PC-3 (cell line): Measurements from ENCODE around the gene SAP30BP. TPM values are rescaled to one million over a fixed set of nuclear protein-coding genes. Genes with fewer than 3 reads are reported as not detected.

Experiments used
- ATAC-seq: fragments of 200-7000 bp; cut with Tn5 transposase; 2 replicates; pipeline ENCODE4 v1.9.1; 2020; ENCODE audit warnings: mild to moderate bottlenecking, moderate library complexity
- BruUV-seq: library from RNA; stranded (reverse); fragments of 400-500 nt; replicated peaks from 2 replicates; lab custom pipeline; 2021; lab: Mats Ljungman, UMichigan
- CTCF ChIA-PET: fragments of 300-600 bp; sonication (Branson Sonifier 250); formaldehyde crosslinking; loops from one replicate; lab custom pipeline; 2022; ENCODE audit warnings: antibody characterized with exemption; lab: Charles Lee
- POLR2A ChIA-PET: fragments of 300-600 bp; sonication (Branson Sonifier 250); formaldehyde crosslinking; loops from one replicate; lab custom pipeline; 2022; ENCODE audit warnings: antibody characterized with exemption; ENCODE audit not compliant: unreplicated experiment; lab: Charles Lee
- DNase-seq: peaks from one replicate; pipeline ENCODE4 v3.0.0-alpha.2; 2015
- H2AFZ ChIP-seq: fragments of 300-600 bp; sonication (generic); 2 replicates; pipeline ENCODE4 v1.6.0; 2016; ENCODE audit warnings: antibody characterized with exemption, low read length
- H3F3A ChIP-seq: fragments of 300-600 bp; sonication (generic); one replicate; pipeline ENCODE4 v1.6.0; 2017; ENCODE audit warnings: antibody characterized with exemption, low read length, control low read depth, mild to moderate bottlenecking; ENCODE audit not compliant: unreplicated experiment
- H3K27ac ChIP-seq: fragments of 300-600 bp; sonication (generic); 2 replicates; pipeline ENCODE4 v1.5.1; 2016; ENCODE audit warnings: mild to moderate bottlenecking, low read length
- H3K27me3 ChIP-seq: fragments of 300-600 bp; sonication (generic); 2 replicates; pipeline ENCODE4 v1.6.1; 2016; ENCODE audit warnings: low read length, mixed read lengths
- H3K36me3 ChIP-seq: fragments of 300-600 bp; sonication (generic); 2 replicates; pipeline ENCODE4 v1.6.1; 2016; ENCODE audit warnings: low read depth, mixed run types, low read length, mixed read lengths
- H3K4me1 ChIP-seq: fragments of 300-600 bp; sonication (generic); 2 replicates; pipeline ENCODE4 v1.5.1; 2016; ENCODE audit warnings: low read length; ENCODE audit not compliant: insufficient read depth
- H3K4me2 ChIP-seq: fragments of 300-600 bp; sonication (generic); 2 replicates; pipeline ENCODE4 v1.6.0; 2016; ENCODE audit warnings: low read length
- H3K4me3 ChIP-seq: fragments of 300-600 bp; sonication (generic); 2 replicates; pipeline ENCODE4 v1.5.1; 2016; ENCODE audit warnings: mild to moderate bottlenecking, low read length, mixed read lengths
- H3K79me2 ChIP-seq: fragments of 300-600 bp; sonication (generic); 2 replicates; pipeline ENCODE4 v1.6.1; 2017; ENCODE audit warnings: low read length, mixed read lengths
- H3K9ac ChIP-seq: fragments of 300-600 bp; sonication (generic); 2 replicates; pipeline ENCODE4 v1.6.0; 2016; ENCODE audit warnings: mild to moderate bottlenecking, low read length
- H3K9me2 ChIP-seq: fragments of 300-600 bp; sonication (generic); replicated peaks from 2 replicates; pipeline ENCODE4 v1.6.1; 2016; ENCODE audit warnings: mixed run types, low read length, mixed read lengths
- H3K9me3 ChIP-seq: fragments of 300-600 bp; sonication (generic); 2 replicates; pipeline ENCODE4 v1.6.1; 2016; ENCODE audit warnings: low read length, mixed read lengths
- H4K20me1 ChIP-seq: fragments of 300-600 bp; sonication (generic); 2 replicates; pipeline ENCODE4 v1.6.1; 2016; ENCODE audit warnings: low read length, mixed read lengths
- CTCF ChIP-seq: fragments of 300-600 bp; sonication (generic); conservative IDR thresholded peaks from 2 replicates; pipeline ENCODE4 v1.5.1; 2017; ENCODE audit warnings: antibody characterized with exemption, low read depth, mild to moderate bottlenecking, low read length
- EZH2 ChIP-seq: fragments of 300-600 bp; sonication (generic); IDR thresholded peaks from one replicate; pipeline ENCODE4 v1.6.1; 2017; ENCODE audit warnings: antibody characterized with exemption, mild to moderate bottlenecking, low read length; ENCODE audit not compliant: unreplicated experiment
- EZH2phosphoT487 ChIP-seq: fragments of 300-600 bp; sonication (generic); IDR thresholded peaks from 2 replicates; pipeline ENCODE4 v1.6.1; 2018; ENCODE audit warnings: mild to moderate bottlenecking, antibody characterized with exemption, low read length, borderline replicate concordance
- intact Hi-C: fragments of 100-400 bp; cut with micrococcal nuclease; formaldehyde crosslinking; loops from 2 replicates; pipeline ENCODE4 v1.9.0; 2023
- total RNA-seq: library from RNA; depleted of rRNA; stranded (reverse); fragments of >200 nt; gene quantifications from 2 replicates; pipeline ENCODE4 v1.2.3, GENCODE V29; 2014

The SAP30BP gene
- total RNA-seq, 1 experiment from 2014 or later, result 97.8 TPM

GRCh38 chr17:75694536-75694935, 27.4 kb downstream of the SAP30BP start:
- DNase-seq (no peak), ATAC-seq (no peak)
- Histone ChIP-seq H3K79me2 (peaks cover 86% of the 10 kb centered on the region), H4K20me1 (peaks cover 4% of the 10 kb centered on the region; the same call in 1 of the 2 replicates), H3K9ac (0 out of 2 replicates have a peak overlapping the region, but pooled peaks have one; percentile 52), H3K4me2 (peak overlapping the region; percentile 39; the same call in 1 of the 2 replicates), H3K4me3 (peak overlapping the region; percentile 7; the same call in 1 of the 2 replicates), H3K27ac (peak overlapping the region; percentile 86), H2AFZ (no peak overlapping the region), H3K9me3 (no peaks in the 10 kb centered on the region), H3K36me3 (peaks cover 51% of the 10 kb centered on the region), H3K4me1 (peaks cover 88% of the 10 kb centered on the region), H3F3A (peaks cover 5% of the 10 kb centered on the region), H3K9me2 (no peaks in the 10 kb centered on the region), H3K27me3 (no peaks in the 10 kb centered on the region)
- TF ChIP-seq EZH2phosphoT487 (no peak), CTCF (no peak), EZH2 (no peak)
- CTCF ChIA-PET, result interaction anchor here (1.3 to 2.4 kb wide), 3 partner anchors 11 to 15 kb away, joined by 3 to 14 read pairs (median 4); no protein-coding TSS in a partner anchor
- POLR2A ChIA-PET, result interaction anchor here (0.6 to 0.9 kb wide), 3 partner anchors 15 to 90 kb away, joined by 3 to 8 read pairs (median 4); partner anchors contain the start of gene UNK
- no TSS peak for BruUV-seq
- intact Hi-C loops, result no loop called here

DNA sequence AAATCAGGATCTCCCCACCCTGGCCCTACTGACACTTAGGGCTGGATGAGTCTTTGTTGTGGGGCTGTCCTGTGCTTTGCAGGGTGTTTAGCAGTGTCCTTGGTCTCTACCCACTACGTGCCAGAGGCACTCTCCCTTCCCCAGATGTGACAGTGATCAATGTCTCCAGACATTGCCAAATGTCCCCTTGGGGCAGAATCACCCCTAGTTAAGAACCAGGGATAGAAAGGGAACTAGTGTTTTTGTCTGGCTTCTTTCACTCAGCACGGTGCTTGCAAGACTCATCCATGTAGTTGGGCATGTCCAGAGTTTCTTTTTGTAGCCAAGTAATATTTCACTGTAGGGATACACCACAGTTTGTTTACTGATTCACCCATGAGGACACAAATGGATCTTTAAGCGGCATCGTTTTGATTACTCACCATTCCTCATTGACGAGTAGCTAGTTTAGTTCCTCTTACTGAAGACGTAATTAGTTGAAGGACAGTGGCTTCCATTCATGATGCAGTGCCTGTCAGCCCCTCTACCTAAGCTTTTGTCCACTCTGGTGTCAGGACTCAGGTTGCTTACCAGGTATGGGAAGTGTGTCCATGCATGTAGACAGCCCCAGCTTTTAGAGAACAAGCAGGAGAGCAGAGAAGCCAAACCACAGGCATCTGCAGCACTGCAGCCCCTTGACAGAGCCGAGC, 28.1 kb downstream of the SAP30BP start:
- DNase-seq (peak; percentile 94), ATAC-seq (peak; percentile 6)
- Histone ChIP-seq H3K4me3 (peak overlapping the region; percentile 7; the same call in 1 of the 2 replicates), H3K9me2 (no peaks in the 10 kb centered on the region), H3K27ac (peak overlapping the region; percentile 67), H3F3A (peaks cover 5% of the 10 kb centered on the region), H3K9ac (peak overlapping the region; percentile 13; the same call in 1 of the 2 replicates), H3K36me3 (peaks cover 56% of the 10 kb centered on the region), H4K20me1 (peaks cover 4% of the 10 kb centered on the region; the same call in 1 of the 2 replicates), H3K4me2 (peak overlapping the region; percentile 33; the same call in 1 of the 2 replicates), H3K9me3 (no peaks in the 10 kb centered on the region), H3K79me2 (peaks cover 85% of the 10 kb centered on the region), H2AFZ (no peak overlapping the region), H3K4me1 (peaks cover 88% of the 10 kb centered on the region), H3K27me3 (no peaks in the 10 kb centered on the region)
- intact Hi-C loops, result no loop called here
- ChIA-PET CTCF (interaction anchor here (0.6 to 1.5 kb wide), 4 partner anchors 12 to 66 kb away, joined by 3 to 14 read pairs (median 8); no protein-coding TSS in a partner anchor), POLR2A (interaction anchor here (0.6 to 0.9 kb wide), 3 partner anchors 63 to 168 kb away, joined by 3 to 5 read pairs (median 3); a partner anchor contains a TSS)
- TF ChIP-seq CTCF (no peak), EZH2phosphoT487 (no peak), EZH2 (no peak)
- BruUV-seq, result no TSS peak
